Measurements from ENCODE around the gene EGFL8.
A peak's percentile ranks its signal among the peaks of the same experiment; 100 is the strongest.

Gene EGFL8

GRCh38 chr6:32167761-32168262, 3.4 kb downstream of the EGFL8 start:
- no peak for DNase-seq (ENCODE audit: low read depth)

GRCh38 chr6:32168350-32168749, 4.0 kb downstream of the EGFL8 start:
- DNase-seq (ENCODE audit: low read depth), result no peak

GRCh38 chr6:32168807-32169591, 4.6 kb downstream of the EGFL8 start:
- no peak for DNase-seq (ENCODE audit: low read depth)

- no peak for DNase-seq (ENCODE audit: low read depth)
These were observed 5.9 kb downstream of the EGFL8 start for GRCh38 chr6:32170294-32170693.

- no peak for DNase-seq (ENCODE audit: low read depth)
These were observed 6.8 kb downstream of the EGFL8 start for GRCh38 chr6:32171234-32171633.

GRCh38 chr6:32173051-32173727, 8.8 kb downstream of the EGFL8 start:
- DNase-seq (ENCODE audit: low read depth), result no peak

- DNase-seq (ENCODE audit: low read depth), result no peak
These were observed 10.0 kb downstream of the EGFL8 start for GRCh38 chr6:32174416-32174815.

GRCh38 chr6:32175322-32175710, 10.9 kb downstream of the EGFL8 start:
- DNase-seq (ENCODE audit: low read depth), result no peak

GRCh38 chr6:32175711-32176475, 11.5 kb downstream of the EGFL8 start, which contains the start of gene AGPAT1:
Gene AGPAT1, minus strand, starts transcription at chr6:32176084. Its CDS starts 4,588 bp downstream, at chr6:32171496.
- DNase-seq (ENCODE audit: low read depth), result peak; percentile 93

GRCh38 chr6:32176476-32177182, 12.2 kb downstream of the EGFL8 start:
- DNase-seq (ENCODE audit: low read depth), result no peak

- no peak for DNase-seq (ENCODE audit: low read depth)
These were observed 12.9 kb downstream of the EGFL8 start for GRCh38 chr6:32177183-32177787.

GRCh38 chr6:32177788-32178546, 13.6 kb downstream of the EGFL8 start, which contains the start of gene RNF5:
Gene RNF5, plus strand, starts transcription at chr6:32178405. Its CDS starts 107 bp downstream, at chr6:32178512.
- peak; percentile 84 for DNase-seq (ENCODE audit: low read depth)

- DNase-seq (ENCODE audit: low read depth), result no peak
These were observed 14.4 kb downstream of the EGFL8 start for GRCh38 chr6:32178547-32179440.

GRCh38 chr6:32179766-32180405, 15.5 kb downstream of the EGFL8 start:
- DNase-seq (ENCODE audit: low read depth), result no peak

GRCh38 chr6:32181148-32181702, 16.8 kb downstream of the EGFL8 start:
- no peak for DNase-seq (ENCODE audit: low read depth)

GRCh38 chr6:32181915-32182529, 17.6 kb downstream of the EGFL8 start:
- no peak for DNase-seq (ENCODE audit: low read depth)

- DNase-seq (ENCODE audit: low read depth), result no peak
These were observed 18.2 kb downstream of the EGFL8 start for GRCh38 chr6:32182555-32182981.

GRCh38 chr6:32183030-32183429, 18.6 kb downstream of the EGFL8 start:
- DNase-seq (ENCODE audit: low read depth), result no peak
